ENCODE results near the gene FRMD5. TPM values are rescaled to one million over a fixed set of nuclear protein-coding genes. Genes with fewer than 3 reads are reported as not detected.

The FRMD5 gene
- total RNA-seq, 1 experiment from 2014 or later, result 6.5 TPM

GRCh38 chr15:44129911-44130310 is 65.2 kb downstream of the FRMD5 start:
- Histone ChIP-seq H3K4me3 (no peak overlapping the region), H4K20me1 (ENCODE audit: insufficient read depth) (no peaks in the 10 kb centered on the region), H3K27ac (no peak overlapping the region), H3K27me3 (ENCODE audit: insufficient read depth, low read depth) (no peaks in the 10 kb centered on the region), H3K4me2 (no peak overlapping the region), H3K79me2 (ENCODE audit: low read depth) (no peaks in the 10 kb centered on the region), H3K9me3 (ENCODE audit: insufficient read depth, low read depth) (no peaks in the 10 kb centered on the region), H3K4me1 (replicated peaks; ENCODE audit: insufficient read depth) (no peaks in the 10 kb centered on the region), H2AFZ (no peak overlapping the region), H3F3A (ENCODE audit: insufficient read depth, low read depth) (no peaks in the 10 kb centered on the region), H3K36me3 (ENCODE audit: low read depth) (no peaks in the 10 kb centered on the region), H3K9me2 (ENCODE audit: insufficient read depth) (no peaks in the 10 kb centered on the region)
- ChIA-PET CTCF (no interaction called here), POLR2A (ENCODE audit: unreplicated experiment) (no interaction called here)
- intact Hi-C loops (cut with micrococcal nuclease; ENCODE audit: unreplicated experiment), result loop anchor here (5.0 kb wide), 1 partner anchor 228 kb away; no protein-coding TSS in a partner anchor
- no TSS peak for BruUV-seq (replicated peaks)
- TF ChIP-seq CTCF (conservative IDR thresholded peaks at IDR 0.05) (no peak), EZH2 (IDR thresholded peaks at IDR 0.05; ENCODE audit: low read depth) (no peak)
- DNase-seq, result no peak

DNA sequence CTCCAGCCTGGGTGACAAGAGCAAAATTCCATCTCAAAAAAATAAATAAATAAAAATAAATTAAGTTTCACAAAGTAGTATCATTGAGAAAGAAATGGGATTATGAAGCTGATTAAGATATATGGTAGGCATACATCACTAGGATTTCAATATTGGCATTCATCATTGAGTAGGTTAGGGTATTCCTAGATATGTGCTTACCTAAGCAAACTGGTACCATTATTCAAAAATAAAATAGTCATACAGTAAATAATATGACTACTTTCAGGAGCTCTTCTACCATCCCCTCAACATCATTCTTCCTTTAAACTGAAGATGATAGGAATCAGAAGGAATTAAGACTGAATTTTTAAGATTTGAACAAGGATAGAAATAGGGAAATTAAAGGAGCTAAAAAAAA is 66.6 kb downstream of the FRMD5 start:
- Histone ChIP-seq H3F3A (ENCODE audit: insufficient read depth, low read depth) (no peaks in the 10 kb centered on the region), H3K36me3 (ENCODE audit: low read depth) (no peaks in the 10 kb centered on the region), H3K27ac (no peak overlapping the region), H3K9me3 (ENCODE audit: insufficient read depth, low read depth) (no peaks in the 10 kb centered on the region), H3K4me2 (no peak overlapping the region), H3K4me3 (no peak overlapping the region), H4K20me1 (ENCODE audit: insufficient read depth) (no peaks in the 10 kb centered on the region), H3K4me1 (replicated peaks; ENCODE audit: insufficient read depth) (no peaks in the 10 kb centered on the region), H3K79me2 (ENCODE audit: low read depth) (no peaks in the 10 kb centered on the region), H2AFZ (no peak overlapping the region), H3K9me2 (ENCODE audit: insufficient read depth) (no peaks in the 10 kb centered on the region), H3K27me3 (ENCODE audit: insufficient read depth, low read depth) (no peaks in the 10 kb centered on the region)
- BruUV-seq (replicated peaks), result no TSS peak
- POLR2A ChIA-PET (ENCODE audit: unreplicated experiment), result interaction anchor here (0.5 to 0.7 kb wide), 2 partner anchors 10 to 1972 kb away, joined by 3 read pairs; partner anchors contain the start of gene PLA2G4F
- intact Hi-C loops (cut with micrococcal nuclease; ENCODE audit: unreplicated experiment), result loop anchor here (5.0 kb wide), 1 partner anchor 226 kb away; no protein-coding TSS in a partner anchor
- CTCF ChIA-PET, result interaction anchor here (0.6 kb wide), 3 partner anchors 15 to 367 kb away, joined by 3 read pairs; no protein-coding TSS in a partner anchor
- no peak for DNase-seq
- TF ChIP-seq EZH2 (IDR thresholded peaks at IDR 0.05; ENCODE audit: low read depth), result no peak
- TF ChIP-seq CTCF (conservative IDR thresholded peaks at IDR 0.05), result no peak

DNA sequence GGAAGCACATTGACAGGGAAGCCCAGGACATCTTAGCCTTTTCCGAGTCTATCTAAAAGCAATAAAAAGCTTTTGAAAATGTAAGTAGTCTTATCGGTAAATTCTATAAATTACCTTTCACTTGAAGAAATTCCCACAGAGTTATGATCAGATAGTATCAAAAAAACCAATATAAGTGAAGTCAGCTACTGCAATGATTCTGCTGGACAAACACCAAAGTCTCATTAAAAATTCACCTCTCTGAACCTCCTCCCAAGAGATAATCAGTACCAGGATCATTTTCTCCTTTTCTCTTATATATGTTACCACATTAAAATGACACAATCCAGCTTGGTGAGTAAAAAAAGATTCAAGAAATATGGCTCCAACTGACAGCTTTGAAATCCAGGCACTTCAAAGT is 69.2 kb downstream of the FRMD5 start:
- H3K79me2 ChIP-seq (ENCODE audit: low read depth), result no peaks in the 10 kb centered on the region

More for the DNA sequence above, 69.2 kb downstream of the FRMD5 start:
- H2AFZ ChIP-seq, result no peak overlapping the region
- intact Hi-C loops (cut with micrococcal nuclease; ENCODE audit: unreplicated experiment), result loop anchor here (5.0 kb wide), 1 partner anchor 224 kb away; no protein-coding TSS in a partner anchor
- H3K27me3 ChIP-seq (ENCODE audit: insufficient read depth, low read depth), result no peaks in the 10 kb centered on the region
- no peak overlapping the region for H3K4me2 ChIP-seq
- H3K9me2 ChIP-seq (ENCODE audit: insufficient read depth), result no peaks in the 10 kb centered on the region
- no peaks in the 10 kb centered on the region for H3K9me3 ChIP-seq (ENCODE audit: insufficient read depth, low read depth)
- ChIA-PET CTCF (no interaction called here), POLR2A (ENCODE audit: unreplicated experiment) (interaction anchor here (0.6 kb wide), 1 partner anchor 23 kb away, joined by 4 read pairs; no protein-coding TSS in a partner anchor)
- no peaks in the 10 kb centered on the region for H3F3A ChIP-seq (ENCODE audit: insufficient read depth, low read depth)
- no peaks in the 10 kb centered on the region for H3K4me1 ChIP-seq (replicated peaks; ENCODE audit: insufficient read depth)
- BruUV-seq (replicated peaks), result no TSS peak
- no peaks in the 10 kb centered on the region for H4K20me1 ChIP-seq (ENCODE audit: insufficient read depth)
- H3K27ac ChIP-seq, result no peak overlapping the region
- H3K36me3 ChIP-seq (ENCODE audit: low read depth), result no peaks in the 10 kb centered on the region
- H3K4me3 ChIP-seq, result no peak overlapping the region
- TF ChIP-seq CTCF (conservative IDR thresholded peaks at IDR 0.05) (no peak), EZH2 (IDR thresholded peaks at IDR 0.05; ENCODE audit: low read depth) (no peak)
- no peak for DNase-seq
